Esophagus muscularis mucosa (tissue), 4 donors: ENCODE measurements around the gene TESK2. TPM values are rescaled to one million over a fixed set of nuclear protein-coding genes. Genes with fewer than 3 reads are reported as not detected.

ENCODE experiments used
- DNase-seq: peaks from one replicate; pipeline ENCODE4 v3.0.0-alpha.2; 2017; ENCODE audit errors: extremely low spot score
- H3K27ac ChIP-seq, 4 donors: fragments of 200-600 bp; sonication (generic); replicated peaks in 1 of 4; 1 replicate in 3 of 4; 2 replicates in 1 of 4; pipeline ENCODE4 v1.5.1; 2016 to 2019; ENCODE audit warnings: mild to moderate bottlenecking in 1 of 4
- H3K27me3 ChIP-seq, 4 donors: fragments of 200-600 bp; sonication (generic); one replicate each; pipeline versions ENCODE4 v1.5.1 to v1.6.0; 2016 to 2019
- H3K36me3 ChIP-seq, 4 donors: fragments of 200-600 bp; sonication (generic); one replicate each; pipeline ENCODE4 v1.5.1; 2016 to 2019
- H3K4me1 ChIP-seq, 4 donors: fragments of 200-600 bp; sonication (generic); one replicate each; pipeline ENCODE4 v1.5.1; 2016 to 2019
- H3K4me3 ChIP-seq, 4 donors: fragments of 200-600 bp; sonication (generic); 1 replicate in 2 of 4; 2 replicates in 2 of 4; pipeline ENCODE4 v1.5.1; 2016 to 2019; ENCODE audit warnings: mild to moderate bottlenecking in 4 of 4, moderate library complexity in 1 of 4
- H3K9me3 ChIP-seq, 4 donors: fragments of 200-600 bp; sonication (generic); 1 replicate in 3 of 4; 2 replicates in 1 of 4; pipeline ENCODE4 v1.5.1; 2016 to 2019
- CTCF ChIP-seq, 3 experiments: fragments of 200-600 bp in 2 of 3; fragments of 450-650 bp in 1 of 3; sonication (generic) in 2 of 3; IDR thresholded peaks; one replicate each; pipeline ENCODE4 v1.5.1; 2017 to 2019; ENCODE audit warnings: antibody characterized with exemption in 3 of 3, mild to moderate bottlenecking in 2 of 3, moderate library complexity in 1 of 3
- EP300 ChIP-seq: sonication (generic); formaldehyde crosslinking; IDR thresholded peaks from one replicate; pipeline ENCODE4 v1.6.1; 2017; ENCODE audit warnings: antibody characterized with exemption
- POLR2A ChIP-seq: fragments of 450-650 bp; IDR thresholded peaks from one replicate; pipeline ENCODE4 v1.6.1; 2017; ENCODE audit warnings: antibody characterized with exemption, moderate library complexity, mild to moderate bottlenecking, low read depth
- POLR2AphosphoS5 ChIP-seq, 2 donors: sonication (generic); formaldehyde crosslinking; IDR thresholded peaks; one replicate each; pipeline ENCODE4 v1.6.1; 2017; ENCODE audit warnings: antibody characterized with exemption in 2 of 2
- WGBS: methylation state at CpG from one replicate; pipeline ENCODE4 v1.1.5; 2018; 5-methylcytosine and 5-hydroxymethylcytosine counted together
- intact Hi-C: fragments of 100-400 bp; cut with DNase I; formaldehyde crosslinking; loops from one replicate; pipeline ENCODE4 v1.15.1; 2023
- total RNA-seq, 4 donors: library from RNA; depleted of rRNA; stranded (reverse); fragments of >200 nt; gene quantifications; one replicate each; pipeline versions ENCODE4 v1.1.0 to v1.2.1, GENCODE V29; 2016

Gene TESK2
- total RNA-seq, 4 donors from 2014 or later = 3.3 to 6.5 (median 4.8) TPM

DNA sequence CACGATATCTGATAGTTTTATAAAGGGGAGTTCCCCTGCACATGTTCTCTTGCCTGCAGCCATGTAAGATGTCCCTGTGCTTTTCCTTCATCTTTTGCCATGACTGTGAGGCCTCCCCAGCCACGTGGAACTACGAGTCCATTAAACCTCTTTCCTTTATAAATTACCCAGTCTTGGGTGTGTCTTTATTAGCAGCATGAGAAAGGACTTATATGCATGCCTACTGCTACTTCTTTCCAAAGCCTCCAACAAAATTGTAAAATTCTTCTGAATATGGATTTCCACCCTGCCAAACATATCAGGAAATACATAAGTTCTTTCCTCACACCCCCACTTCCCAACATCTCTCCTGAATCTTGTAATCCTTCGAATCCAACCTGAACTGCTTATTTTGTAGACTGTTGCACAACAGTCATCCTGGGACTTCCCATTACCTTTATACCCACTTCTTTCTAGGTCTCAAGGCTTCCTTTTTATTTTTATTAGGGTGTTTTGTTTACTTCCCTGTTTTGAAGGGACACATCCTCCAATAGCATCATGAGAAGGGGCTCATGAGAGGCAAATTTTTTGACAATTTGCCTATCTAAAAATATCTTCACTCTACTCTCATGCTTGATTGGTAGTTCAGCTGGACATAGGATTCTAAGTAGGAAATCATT, 83.2 kb downstream of the TESK2 start:
- DNase-seq = no peak
- 88% methylated on average over 4 of the region's 4 CpGs for WGBS
- no peaks in the 10 kb centered on the region for H3K4me1 ChIP-seq

DNA sequence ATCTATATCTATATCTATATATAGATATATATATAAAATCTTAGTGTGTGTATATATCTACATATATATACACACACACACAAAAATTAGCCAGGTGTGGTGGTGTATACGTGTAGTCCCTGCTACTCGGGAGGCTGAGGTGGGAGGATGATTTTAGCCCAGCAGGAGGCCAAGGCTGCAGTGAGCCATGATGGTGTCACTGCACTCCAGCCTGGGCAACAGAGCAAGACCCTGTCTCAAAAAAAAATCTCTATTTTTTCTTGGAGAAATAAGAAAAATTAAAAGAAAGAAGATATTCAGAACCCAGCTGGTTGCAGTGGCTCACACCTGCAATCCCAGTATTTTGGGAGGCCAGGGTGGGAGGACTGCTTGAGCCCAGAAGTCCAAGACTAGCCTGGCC, 85.3 kb downstream of the TESK2 start:
- no peaks in the 10 kb centered on the region for H3K36me3 ChIP-seq
- H3K9me3 ChIP-seq = no peaks in the 10 kb centered on the region
- H3K27ac ChIP-seq = no peak overlapping the region
- no peak overlapping the region for H3K4me3 ChIP-seq
- DNase-seq = no peak
- no peaks in the 10 kb centered on the region for H3K27me3 ChIP-seq
- 89% methylated on average over 2 of the region's 2 CpGs for WGBS
- H3K4me1 ChIP-seq = no peaks in the 10 kb centered on the region
- TF ChIP-seq POLR2AphosphoS5 (IDR thresholded peaks at IDR 0.05) (no peak), CTCF (IDR thresholded peaks at IDR 0.05) (no peak), EP300 (no peak), POLR2A (no peak)
- intact Hi-C loops = no loop called here

More for the DNA sequence above, 83.2 kb downstream of the TESK2 start:
- Histone ChIP-seq H3K36me3 (no peaks in the 10 kb centered on the region), H3K27ac (no peak overlapping the region), H3K9me3 (no peaks in the 10 kb centered on the region), H3K27me3 (no peaks in the 10 kb centered on the region), H3K4me3 (no peak overlapping the region)
- no peak for TF ChIP-seq POLR2A
- no peak for TF ChIP-seq CTCF (IDR thresholded peaks at IDR 0.05)
- TF ChIP-seq POLR2AphosphoS5 (IDR thresholded peaks at IDR 0.05) = no peak
- TF ChIP-seq EP300 = no peak
- intact Hi-C loops = no loop called here

- Histone ChIP-seq H3K4me1 (no peaks in the 10 kb centered on the region), H3K4me3 (no peak overlapping the region), H3K9me3 (no peaks in the 10 kb centered on the region), H3K27me3 (no peaks in the 10 kb centered on the region), H3K36me3 (no peaks in the 10 kb centered on the region), H3K27ac (no peak overlapping the region)
- no peak for TF ChIP-seq EP300
- TF ChIP-seq CTCF (IDR thresholded peaks at IDR 0.05) = no peak
- no peak for TF ChIP-seq POLR2AphosphoS5 (IDR thresholded peaks at IDR 0.05)
- no peak for TF ChIP-seq POLR2A
- intact Hi-C loops = no loop called here
- DNase-seq = no peak
- WGBS = 84% methylated on average over 1 of the region's 1 CpG
These were observed 87.2 kb downstream of the TESK2 start for GRCh38 chr1:45403718-45404117.

- Histone ChIP-seq H3K4me1 (no peaks in the 10 kb centered on the region), H3K27me3 (no peaks in the 10 kb centered on the region), H3K4me3 (no peak overlapping the region), H3K36me3 (no peaks in the 10 kb centered on the region), H3K27ac (no peak overlapping the region), H3K9me3 (no peaks in the 10 kb centered on the region)
- no peak for DNase-seq
- WGBS = 87% methylated on average over 3 of the region's 3 CpGs
- TF ChIP-seq EP300 (no peak), POLR2AphosphoS5 (IDR thresholded peaks at IDR 0.05) (no peak), CTCF (IDR thresholded peaks at IDR 0.05) (no peak), POLR2A (no peak)
- intact Hi-C loops = no loop called here
These were observed 87.7 kb downstream of the TESK2 start for GRCh38 chr1:45403298-45403697.

DNA sequence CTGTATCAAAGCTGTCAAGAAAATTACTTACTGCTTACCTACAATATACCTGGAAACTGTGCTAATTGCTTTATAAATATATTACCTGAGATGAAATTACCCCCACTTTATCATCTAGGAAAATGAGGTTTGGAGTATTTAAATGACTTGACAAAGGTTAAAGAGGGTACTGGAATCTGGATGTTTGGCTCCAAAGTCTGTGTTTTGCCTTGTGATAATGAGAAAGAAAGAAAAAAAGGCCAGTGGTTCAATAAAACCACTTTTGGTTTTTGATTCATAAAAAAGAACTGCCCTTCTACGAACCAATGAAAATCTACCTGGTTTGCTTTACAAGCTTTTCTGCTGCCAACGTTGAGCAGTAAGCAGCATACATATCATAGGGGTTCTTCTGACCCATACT, 89.4 kb downstream of the TESK2 start:
- 87% methylated on average over 2 of the region's 2 CpGs for WGBS
- DNase-seq = no peak
- no peak overlapping the region for H3K27ac ChIP-seq
- TF ChIP-seq POLR2AphosphoS5 (IDR thresholded peaks at IDR 0.05) (no peak), EP300 (no peak), POLR2A (no peak), CTCF (IDR thresholded peaks at IDR 0.05) (no peak)
- intact Hi-C loops = no loop called here
- H3K9me3 ChIP-seq = no peaks in the 10 kb centered on the region
- no peaks in the 10 kb centered on the region for H3K27me3 ChIP-seq
- no peaks in the 10 kb centered on the region for H3K36me3 ChIP-seq
- no peaks in the 10 kb centered on the region for H3K4me1 ChIP-seq
- H3K4me3 ChIP-seq = no peak overlapping the region
